Measurements from ENCODE around the gene LRBA.
"Not testable (repeated sequence)": the region's sequence is repeated elsewhere in the genome, so short reads cannot be mapped to it uniquely, and the experiment has no call there.

Gene LRBA

DNA sequence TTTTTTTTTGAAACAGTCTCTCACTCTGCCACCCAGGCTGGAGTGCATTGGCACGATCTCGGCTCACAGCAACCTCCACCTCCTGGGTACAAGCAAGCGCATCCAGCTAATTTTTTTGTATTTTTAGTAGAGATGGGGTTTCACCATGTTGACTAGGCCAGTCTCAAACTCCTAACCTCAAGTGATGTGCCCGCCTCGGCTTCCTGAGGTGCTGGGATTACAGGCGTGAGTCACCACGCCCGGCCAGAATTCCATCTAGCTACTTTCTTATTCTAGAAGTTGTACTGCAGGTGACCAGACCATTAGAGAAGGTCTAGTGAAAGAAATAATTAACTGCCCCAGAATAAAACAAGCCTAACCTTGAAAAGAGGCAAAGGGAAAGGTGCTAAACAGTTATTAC is 2.3 kb downstream of the LRBA start:
- no peaks in the 10 kb centered on the region for H3K9me3 Mint-ChIP-seq
- ATAC-seq (replicated peaks; ENCODE audit: extremely low read depth, poor library complexity, severe bottlenecking) (no peak), DNase-seq (ENCODE audit: low spot score in 2 of 2) (no peak)
- peaks cover 10% of the 10 kb centered on the region for H3K36me3 Mint-ChIP-seq (ENCODE audit: insufficient read depth)
- peak overlapping the region; percentile 15 for H3K27ac Mint-ChIP-seq (ENCODE audit: low read depth)
- peaks cover 37% of the 10 kb centered on the region for H3K4me1 Mint-ChIP-seq
- H3K4me3 Mint-ChIP-seq = peak overlapping the region; percentile 99
- no peaks in the 10 kb centered on the region for H3K27me3 Mint-ChIP-seq

DNA sequence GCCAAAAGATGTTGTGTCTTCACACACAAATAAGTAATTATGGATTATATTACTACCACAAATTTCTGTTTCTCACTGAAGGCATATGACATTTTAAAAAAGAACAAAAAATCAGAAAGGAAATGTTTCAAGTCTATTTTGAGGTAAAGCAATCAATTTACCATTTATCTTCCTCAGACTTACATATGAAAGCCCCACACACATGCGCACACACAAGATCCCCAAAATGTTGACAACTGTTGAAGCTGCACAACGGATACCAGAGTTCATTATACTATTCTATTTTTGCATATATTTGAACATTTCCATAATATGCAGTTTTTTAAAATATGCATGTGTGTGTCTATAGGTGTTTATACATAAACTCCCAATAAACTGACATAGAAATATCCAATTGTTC is 2.7 kb downstream of the LRBA start:
- peaks cover 37% of the 10 kb centered on the region for H3K4me1 Mint-ChIP-seq
- no peaks in the 10 kb centered on the region for H3K9me3 Mint-ChIP-seq
- ATAC-seq (replicated peaks; ENCODE audit: extremely low read depth, poor library complexity, severe bottlenecking) (no peak), DNase-seq (ENCODE audit: low spot score in 2 of 2) (no peak)
- H3K4me3 Mint-ChIP-seq = peak overlapping the region; percentile 99
- H3K36me3 Mint-ChIP-seq (ENCODE audit: insufficient read depth) = peaks cover 11% of the 10 kb centered on the region
- H3K27me3 Mint-ChIP-seq = no peaks in the 10 kb centered on the region
- peak overlapping the region; percentile 15 for H3K27ac Mint-ChIP-seq (ENCODE audit: low read depth)

GRCh38 chr4:151004222-151004621 is 10.9 kb downstream of the LRBA start:
- Mint-ChIP-seq H3K9me3 (no peaks in the 10 kb centered on the region), H3K27me3 (no peaks in the 10 kb centered on the region), H3K36me3 (ENCODE audit: insufficient read depth) (peaks cover 14% of the 10 kb centered on the region), H3K4me3 (no peak overlapping the region), H3K4me1 (peaks cover 41% of the 10 kb centered on the region), H3K27ac (ENCODE audit: low read depth) (no peak overlapping the region)
- ATAC-seq (replicated peaks; ENCODE audit: extremely low read depth, poor library complexity, severe bottlenecking) (no peak), DNase-seq (ENCODE audit: low spot score in 2 of 2) (no peak)

- ATAC-seq (replicated peaks; ENCODE audit: extremely low read depth, poor library complexity, severe bottlenecking) = no peak
- Mint-ChIP-seq H3K4me1 (peaks cover 64% of the 10 kb centered on the region), H3K36me3 (ENCODE audit: insufficient read depth) (peaks cover 11% of the 10 kb centered on the region), H3K9me3 (no peaks in the 10 kb centered on the region), H3K27me3 (no peaks in the 10 kb centered on the region), H3K4me3 (no peak overlapping the region), H3K27ac (ENCODE audit: low read depth) (no peak overlapping the region)
- no peak for DNase-seq (ENCODE audit: low spot score in 2 of 2)
Observed at GRCh38 chr4:151000747-151001429, 14.2 kb downstream of the LRBA start.

GRCh38 chr4:150999086-150999485 is 16.0 kb downstream of the LRBA start:
- Mint-ChIP-seq H3K4me3 (no peak overlapping the region), H3K27ac (ENCODE audit: low read depth) (peak overlapping the region; percentile 38), H3K36me3 (ENCODE audit: insufficient read depth) (peaks cover 9% of the 10 kb centered on the region), H3K4me1 (peaks cover 72% of the 10 kb centered on the region), H3K9me3 (no peaks in the 10 kb centered on the region), H3K27me3 (no peaks in the 10 kb centered on the region)
- no peak for DNase-seq (ENCODE audit: low spot score in 2 of 2)
- ATAC-seq (replicated peaks; ENCODE audit: extremely low read depth, poor library complexity, severe bottlenecking) = no peak

- no peaks in the 10 kb centered on the region for H3K9me3 Mint-ChIP-seq
- DNase-seq (ENCODE audit: low spot score in 2 of 2) (no peak), ATAC-seq (replicated peaks; ENCODE audit: extremely low read depth, poor library complexity, severe bottlenecking) (no peak)
- peaks cover 7% of the 10 kb centered on the region for H3K36me3 Mint-ChIP-seq (ENCODE audit: insufficient read depth)
- no peak overlapping the region for H3K27ac Mint-ChIP-seq (ENCODE audit: low read depth)
- H3K4me1 Mint-ChIP-seq = peaks cover 75% of the 10 kb centered on the region
- no peaks in the 10 kb centered on the region for H3K27me3 Mint-ChIP-seq
- no peak overlapping the region for H3K4me3 Mint-ChIP-seq
Observed at GRCh38 chr4:150997141-150997540, 17.9 kb downstream of the LRBA start.

DNA sequence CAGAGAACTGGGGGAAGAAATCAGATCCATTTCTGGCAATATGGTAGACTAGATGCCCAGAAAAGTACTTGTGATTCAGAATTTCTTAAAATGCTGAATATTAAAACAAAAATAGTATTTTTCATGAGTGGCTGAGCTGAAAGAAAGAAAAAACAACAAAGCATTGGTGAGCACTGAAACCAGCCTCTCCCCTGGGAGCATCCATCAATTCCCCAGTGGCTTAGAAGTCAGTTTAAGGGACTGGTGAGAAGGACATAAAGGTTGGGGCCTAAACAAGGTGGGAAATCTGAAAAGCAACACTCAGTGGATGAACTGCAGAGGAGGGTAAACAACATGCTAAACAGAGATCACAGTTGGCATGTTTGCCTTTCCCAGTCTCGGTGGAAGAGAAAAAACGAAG is 20.4 kb downstream of the LRBA start:
- no peak for DNase-seq (ENCODE audit: low spot score in 2 of 2)
- no peak for ATAC-seq (replicated peaks; ENCODE audit: extremely low read depth, poor library complexity, severe bottlenecking)
- Mint-ChIP-seq H3K4me3 (no peak overlapping the region), H3K9me3 (no peaks in the 10 kb centered on the region), H3K36me3 (ENCODE audit: insufficient read depth) (peaks cover 9% of the 10 kb centered on the region), H3K27ac (ENCODE audit: low read depth) (no peak overlapping the region), H3K27me3 (no peaks in the 10 kb centered on the region), H3K4me1 (peaks cover 65% of the 10 kb centered on the region)

DNA sequence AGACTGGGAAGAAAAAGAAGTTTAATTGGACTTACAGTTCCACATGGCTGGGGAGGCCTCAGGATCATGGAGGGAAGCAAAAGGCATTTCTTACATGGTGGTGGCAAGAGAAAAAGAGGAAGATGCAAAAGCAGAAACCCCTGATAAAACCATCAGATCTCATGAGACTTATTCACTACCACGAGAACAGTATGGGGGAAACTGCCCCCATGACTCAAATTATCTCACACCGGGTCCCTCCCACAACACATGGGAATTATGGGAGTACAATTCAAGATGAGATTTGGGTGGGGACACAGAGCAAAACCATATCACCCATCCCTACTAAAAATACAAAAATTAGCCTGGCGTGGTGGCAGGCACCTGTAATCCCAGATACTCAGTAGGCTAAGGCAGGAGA is 21.5 kb downstream of the LRBA start:
- not testable (repeated sequence) for H3K9me3 Mint-ChIP-seq; DNase-seq (ENCODE audit: low spot score in 2 of 2); ATAC-seq (replicated peaks; ENCODE audit: extremely low read depth, poor library complexity, severe bottlenecking); H3K36me3 Mint-ChIP-seq (ENCODE audit: insufficient read depth); H3K27me3 Mint-ChIP-seq; H3K4me3 Mint-ChIP-seq; H3K27ac Mint-ChIP-seq (ENCODE audit: low read depth)
- H3K4me1 Mint-ChIP-seq = peaks cover 54% of the 10 kb centered on the region

GRCh38 chr4:150990993-150991392 is 24.1 kb downstream of the LRBA start:
- Mint-ChIP-seq H3K27me3 (no peaks in the 10 kb centered on the region), H3K36me3 (ENCODE audit: insufficient read depth) (peaks cover 9% of the 10 kb centered on the region), H3K4me1 (peaks cover 44% of the 10 kb centered on the region), H3K4me3 (no peak overlapping the region), H3K9me3 (no peaks in the 10 kb centered on the region), H3K27ac (ENCODE audit: low read depth) (peak overlapping the region; percentile 87)
- ATAC-seq (replicated peaks; ENCODE audit: extremely low read depth, poor library complexity, severe bottlenecking) (no peak), DNase-seq (ENCODE audit: low spot score in 2 of 2) (no peak)

DNA sequence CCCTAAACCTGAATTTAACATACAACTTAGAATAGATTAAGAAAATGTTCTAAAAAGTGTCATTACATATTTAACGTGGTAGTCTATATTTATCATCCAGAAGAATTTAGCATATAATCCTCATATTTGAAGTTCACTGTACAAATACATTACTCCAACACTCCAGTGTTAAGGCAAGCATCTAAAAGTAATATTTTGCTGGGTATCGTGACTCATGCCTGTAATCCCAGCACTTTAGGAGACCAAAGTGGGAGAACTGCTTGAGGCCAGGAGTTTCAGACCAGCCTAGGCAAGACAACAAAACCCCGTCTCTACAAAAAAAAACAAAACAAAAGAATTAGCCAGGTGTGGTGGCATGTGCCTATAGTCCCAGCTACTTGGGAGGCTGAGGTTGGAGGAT is 24.8 kb downstream of the LRBA start:
- Mint-ChIP-seq H3K27me3 (no peaks in the 10 kb centered on the region), H3K27ac (ENCODE audit: low read depth) (no peak overlapping the region), H3K36me3 (ENCODE audit: insufficient read depth) (peaks cover 7% of the 10 kb centered on the region), H3K4me3 (no peak overlapping the region), H3K9me3 (no peaks in the 10 kb centered on the region), H3K4me1 (peaks cover 37% of the 10 kb centered on the region)
- ATAC-seq (replicated peaks; ENCODE audit: extremely low read depth, poor library complexity, severe bottlenecking) (no peak), DNase-seq (ENCODE audit: low spot score in 2 of 2) (no peak)

DNA sequence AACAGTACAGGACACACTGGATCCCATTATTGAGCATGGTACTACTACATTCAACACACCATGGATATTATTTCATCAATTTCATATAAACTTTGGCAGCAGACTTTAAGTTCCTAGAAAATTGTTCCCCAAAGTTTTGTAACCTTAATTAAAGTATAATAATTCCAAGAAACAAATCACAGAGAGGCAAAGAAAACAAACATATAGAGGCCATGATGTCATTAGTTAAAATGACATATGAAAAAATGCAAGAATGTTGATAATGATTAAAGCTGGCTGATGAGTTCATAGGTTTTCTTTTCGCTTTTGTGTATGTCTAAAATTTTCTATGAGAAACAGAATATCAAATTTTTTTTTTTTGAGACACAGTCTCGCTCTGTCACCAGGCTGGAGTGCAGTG is 26.8 kb downstream of the LRBA start:
- H3K4me1 Mint-ChIP-seq = peaks cover 25% of the 10 kb centered on the region

GRCh38 chr4:150987204-150987603 is 27.9 kb downstream of the LRBA start:
- peaks cover 8% of the 10 kb centered on the region for H3K36me3 Mint-ChIP-seq (ENCODE audit: insufficient read depth)
- no peak for DNase-seq (ENCODE audit: low spot score in 2 of 2)
- H3K4me1 Mint-ChIP-seq = peaks cover 27% of the 10 kb centered on the region
- H3K27ac Mint-ChIP-seq (ENCODE audit: low read depth) = no peak overlapping the region
- H3K4me3 Mint-ChIP-seq = no peak overlapping the region
- H3K9me3 Mint-ChIP-seq = no peaks in the 10 kb centered on the region
- no peak for ATAC-seq (replicated peaks; ENCODE audit: extremely low read depth, poor library complexity, severe bottlenecking)
- H3K27me3 Mint-ChIP-seq = no peaks in the 10 kb centered on the region

More for the DNA sequence above, 26.8 kb downstream of the LRBA start:
- H3K4me3 Mint-ChIP-seq = no peak overlapping the region
- DNase-seq (ENCODE audit: low spot score in 2 of 2) = no peak
- no peaks in the 10 kb centered on the region for H3K9me3 Mint-ChIP-seq
- no peak for ATAC-seq (replicated peaks; ENCODE audit: extremely low read depth, poor library complexity, severe bottlenecking)
- H3K27me3 Mint-ChIP-seq = no peaks in the 10 kb centered on the region
- H3K36me3 Mint-ChIP-seq (ENCODE audit: insufficient read depth) = peaks cover 6% of the 10 kb centered on the region
- H3K27ac Mint-ChIP-seq (ENCODE audit: low read depth) = peak overlapping the region; percentile 32

DNA sequence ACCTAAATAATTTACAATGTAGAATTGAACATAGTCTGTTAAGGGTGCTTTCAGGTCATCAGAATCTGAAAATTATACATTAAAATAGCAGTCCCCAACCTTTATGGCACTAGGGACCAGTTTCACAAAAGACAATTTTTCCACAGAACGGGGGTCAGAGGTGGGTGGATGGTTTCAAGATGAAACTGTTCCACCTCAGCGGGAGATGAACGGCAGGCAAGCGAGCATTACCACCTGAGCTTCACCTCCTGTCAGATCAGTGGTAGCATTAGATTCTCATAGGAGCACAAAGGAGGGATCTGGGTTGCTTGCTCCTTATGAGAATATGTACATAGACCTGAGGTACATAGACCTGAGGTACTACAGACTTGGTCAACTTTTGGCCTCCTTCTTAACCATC is 29.0 kb downstream of the LRBA start:
- DNase-seq (ENCODE audit: low spot score in 2 of 2) = no peak
- H3K27ac Mint-ChIP-seq (ENCODE audit: low read depth) = no peak overlapping the region
- H3K4me1 Mint-ChIP-seq = peaks cover 24% of the 10 kb centered on the region
- H3K36me3 Mint-ChIP-seq (ENCODE audit: insufficient read depth) = peaks cover 8% of the 10 kb centered on the region
- no peaks in the 10 kb centered on the region for H3K9me3 Mint-ChIP-seq
- no peaks in the 10 kb centered on the region for H3K27me3 Mint-ChIP-seq
- no peak overlapping the region for H3K4me3 Mint-ChIP-seq
- no peak for ATAC-seq (replicated peaks; ENCODE audit: extremely low read depth, poor library complexity, severe bottlenecking)
